Measurements from ENCODE around the gene HMSD.

GRCh38 chr18:63940008-63940407 is 9.1 kb upstream of the HMSD start:
- TF ChIP-seq POLR2AphosphoS5 (IDR thresholded peaks at IDR 0.05) = no peak
- TF ChIP-seq CTCF (IDR thresholded peaks at IDR 0.05) = no peak
- TF ChIP-seq EP300 (IDR thresholded peaks at IDR 0.05) = no peak
- TF ChIP-seq POLR2A (IDR thresholded peaks at IDR 0.05) = no peak

Data from upper lobe of left lung (tissue), 4 donors.